Germinal center (tissue), 1 donor: ENCODE measurements around the gene LARP1B.
"Not testable (repeated sequence)": the region's sequence is repeated elsewhere in the genome, so short reads cannot be mapped to it uniquely, and the experiment has no call there.

Experiments
- DNase-seq: peaks from one replicate; pipeline ENCODE4 v3.0.0; 2012; ENCODE audit warnings: mixed read lengths, low spot score

LARP1B gene

GRCh38 chr4:128135391-128135790, 74.3 kb downstream of the LARP1B start:
- DNase-seq = no peak

- no peak for DNase-seq
Observed at GRCh38 chr4:128141866-128142265, 80.8 kb downstream of the LARP1B start.

GRCh38 chr4:128145727-128146126, 84.6 kb downstream of the LARP1B start:
- no peak for DNase-seq

GRCh38 chr4:128153800-128154199, 92.7 kb downstream of the LARP1B start:
- no peak for DNase-seq

- no peak for DNase-seq
Observed at GRCh38 chr4:128155231-128155855, 94.2 kb downstream of the LARP1B start.

GRCh38 chr4:128155874-128156456, 94.9 kb downstream of the LARP1B start:
- DNase-seq = no peak

GRCh38 chr4:128156472-128156871, 95.4 kb downstream of the LARP1B start:
- DNase-seq = not testable (repeated sequence)

- DNase-seq = no peak
Observed at GRCh38 chr4:128158894-128159293, 97.8 kb downstream of the LARP1B start.

GRCh38 chr4:128159967-128160366, 98.9 kb downstream of the LARP1B start:
- no peak for DNase-seq

- DNase-seq = no peak
Observed at GRCh38 chr4:128161138-128161537, 100.0 kb downstream of the LARP1B start.

- DNase-seq = no peak
Observed at GRCh38 chr4:128162434-128162833, 101.3 kb downstream of the LARP1B start.

- no peak for DNase-seq
Observed at GRCh38 chr4:128163177-128164117, 102.3 kb downstream of the LARP1B start.

GRCh38 chr4:128166982-128167381, 105.9 kb downstream of the LARP1B start:
- DNase-seq = no peak

GRCh38 chr4:128168701-128169100, 107.6 kb downstream of the LARP1B start:
- no peak for DNase-seq

- no peak for DNase-seq
Observed at GRCh38 chr4:128169245-128169644, 108.1 kb downstream of the LARP1B start.

GRCh38 chr4:128176643-128177042, 115.5 kb downstream of the LARP1B start:
- DNase-seq = no peak

- no peak for DNase-seq
Observed at GRCh38 chr4:128177498-128177897, 116.4 kb downstream of the LARP1B start.

GRCh38 chr4:128186623-128187022, 125.5 kb downstream of the LARP1B start:
- no peak for DNase-seq

GRCh38 chr4:128191115-128191781, 130.1 kb downstream of the LARP1B start:
- DNase-seq = peak; percentile 61

- peak; percentile 5 for DNase-seq
Observed at GRCh38 chr4:128220286-128221235, 159.4 kb downstream of the LARP1B start.

GRCh38 chr4:128221586-128221985, 160.5 kb downstream of the LARP1B start:
- DNase-seq = no peak
